ENCODE data around the gene RAMP3. TPM values are rescaled to one million over a fixed set of nuclear protein-coding genes. Genes with fewer than 3 reads are reported as not detected.

RAMP3 gene
- total and polyA plus RNA-seq, 2 donors (not counting 1 experiment from before 2014, with no cell fraction given) = not detected

GRCh38 chr7:45196374-45196773 is 38.8 kb downstream of the RAMP3 start:
- no peak overlapping the region for H3K4me2 ChIP-seq (replicated peaks; ENCODE audit: low read depth, low read length, poor library complexity, severe bottlenecking)
- no peaks in the 10 kb centered on the region for H3K79me2 ChIP-seq (ENCODE audit: control insufficient read depth, insufficient read depth, low read length)
- no peak overlapping the region for H3K4me3 Mint-ChIP-seq
- no peaks in the 10 kb centered on the region for H3K4me1 ChIP-seq (ENCODE audit: control insufficient read depth in 2 of 2, insufficient read depth in 2 of 2, low read length in 2 of 2)
- H4K20me1 ChIP-seq (ENCODE audit: control insufficient read depth, insufficient read depth, low read length, poor library complexity, severe bottlenecking) = no peaks in the 10 kb centered on the region
- CTCF ChIA-PET = no interaction called here
- peaks cover 22% of the 10 kb centered on the region for H3K27me3 Mint-ChIP-seq
- no peak overlapping the region for H2AFZ ChIP-seq (ENCODE audit: insufficient read depth, low read depth, low read length, poor library complexity, severe bottlenecking)
- 82% methylated on average over 7 of the region's 7 CpGs for WGBS (ENCODE audit: insufficient coverage)
- H3K4me1 Mint-ChIP-seq = no peaks in the 10 kb centered on the region
- intact Hi-C loops (cut with micrococcal nuclease) = no loop called here
- H3K9ac ChIP-seq (ENCODE audit: low read length) = no peak overlapping the region
- no peak overlapping the region for H3K4me3 ChIP-seq (ENCODE audit: control extremely low read depth in 1 of 5, extremely low read depth in 1 of 5, insufficient read depth in 1 of 5, low read depth in 2 of 5, low read length in 4 of 5)
- POLR2A ChIA-PET = no interaction called here
- H3K9me3 ChIP-seq (ENCODE audit: control extremely low read depth in 1 of 3, control insufficient read depth in 2 of 3, insufficient read depth in 1 of 3, low read length in 2 of 3) = no peaks in the 10 kb centered on the region
- H3K27ac Mint-ChIP-seq = no peak overlapping the region
- H3K36me3 ChIP-seq (replicated peaks in 1 of 2; ENCODE audit: control extremely low read depth in 1 of 2, control insufficient read depth in 1 of 2, extremely low read depth in 1 of 2, insufficient read depth in 2 of 2, low read length in 1 of 2) = no peaks in the 10 kb centered on the region
- H3K27ac ChIP-seq (ENCODE audit: low read length in 2 of 2) = no peak overlapping the region
- peaks cover 0 to 5% (median 0%) of the 10 kb centered on the region in 4 experiments for H3K27me3 ChIP-seq (replicated peaks in 1 of 4; ENCODE audit: control extremely low read depth in 1 of 4, control insufficient read depth in 3 of 4, insufficient read depth in 4 of 4, low read length in 3 of 4)
- H3K9me3 Mint-ChIP-seq (ENCODE audit: insufficient read depth) = no peaks in the 10 kb centered on the region
- TF ChIP-seq CTCF (IDR thresholded peaks at IDR 0.05) = no peak
- TF ChIP-seq EZH2 (IDR thresholded peaks at IDR 0.05; ENCODE audit: borderline replicate concordance, insufficient read depth, low read depth, low read length, poor library complexity, severe bottlenecking) = no peak
- DNase-seq = no peak
- ATAC-seq (ENCODE audit: low read depth) = no peak

- Mint-ChIP-seq H3K4me3 (no peak overlapping the region), H3K27me3 (peaks cover 19% of the 10 kb centered on the region), H3K4me1 (no peaks in the 10 kb centered on the region), H3K9me3 (ENCODE audit: insufficient read depth) (no peaks in the 10 kb centered on the region), H3K27ac (no peak overlapping the region)
- POLR2A ChIA-PET = no interaction called here
- Histone ChIP-seq H3K9me3 (ENCODE audit: control extremely low read depth in 1 of 3, control insufficient read depth in 2 of 3, insufficient read depth in 1 of 3, low read length in 2 of 3) (no peaks in the 10 kb centered on the region), H3K4me3 (ENCODE audit: control extremely low read depth in 1 of 5, extremely low read depth in 1 of 5, insufficient read depth in 1 of 5, low read depth in 2 of 5, low read length in 4 of 5) (no peak overlapping the region), H3K27me3 (replicated peaks in 1 of 4; ENCODE audit: control extremely low read depth in 1 of 4, control insufficient read depth in 3 of 4, insufficient read depth in 4 of 4, low read length in 3 of 4) (peaks cover 0 to 5% (median 0%) of the 10 kb centered on the region in 4 experiments), H3K4me1 (ENCODE audit: control insufficient read depth in 2 of 2, insufficient read depth in 2 of 2, low read length in 2 of 2) (no peaks in the 10 kb centered on the region), H3K36me3 (replicated peaks in 1 of 2; ENCODE audit: control extremely low read depth in 1 of 2, control insufficient read depth in 1 of 2, extremely low read depth in 1 of 2, insufficient read depth in 2 of 2, low read length in 1 of 2) (no peaks in the 10 kb centered on the region), H3K79me2 (ENCODE audit: control insufficient read depth, insufficient read depth, low read length) (no peaks in the 10 kb centered on the region), H3K4me2 (replicated peaks; ENCODE audit: low read depth, low read length, poor library complexity, severe bottlenecking) (no peak overlapping the region), H3K27ac (ENCODE audit: low read length in 2 of 2) (no peak overlapping the region), H4K20me1 (ENCODE audit: control insufficient read depth, insufficient read depth, low read length, poor library complexity, severe bottlenecking) (no peaks in the 10 kb centered on the region), H3K9ac (ENCODE audit: low read length) (no peak overlapping the region), H2AFZ (ENCODE audit: insufficient read depth, low read depth, low read length, poor library complexity, severe bottlenecking) (no peak overlapping the region)
- ATAC-seq (ENCODE audit: low read depth) (no peak), DNase-seq (no peak)
- TF ChIP-seq CTCF (IDR thresholded peaks at IDR 0.05) = no peak
- TF ChIP-seq EZH2 (IDR thresholded peaks at IDR 0.05; ENCODE audit: borderline replicate concordance, insufficient read depth, low read depth, low read length, poor library complexity, severe bottlenecking) = no peak
- WGBS (ENCODE audit: insufficient coverage) = 89% methylated on average over 1 of the region's 2 CpGs
- CTCF ChIA-PET = no interaction called here
- intact Hi-C loops (cut with micrococcal nuclease) = no loop called here
Measured at GRCh38 chr7:45197461-45197860, 39.9 kb downstream of the RAMP3 start.

Data from B cell (primary cell).